ENCODE results near the gene RPH3AL. TPM values are rescaled to one million over a fixed set of nuclear protein-coding genes. Genes with fewer than 3 reads are reported as not detected.

Gene RPH3AL
- total RNA-seq, 2 donors from 2014 or later = 11.7 to 17.8 TPM

- peaks cover 4% of the 10 kb centered on the region for H3K4me1 ChIP-seq (replicated peaks)
- TF ChIP-seq POLR2A (IDR thresholded peaks at IDR 0.05) = no peak
- TF ChIP-seq CTCF (IDR thresholded peaks at IDR 0.05) = no peak
- no peak for TF ChIP-seq POLR2AphosphoS5 (IDR thresholded peaks at IDR 0.05)
- no peak overlapping the region for H3K4me3 ChIP-seq
- no peak for DNase-seq (ENCODE audit: low spot score)
- intact Hi-C loops (cut with DNase I) = no loop called here
- no peaks in the 10 kb centered on the region for H3K36me3 ChIP-seq
- H3K27ac ChIP-seq = no peak overlapping the region
- H3K27me3 ChIP-seq (replicated peaks; ENCODE audit: insufficient read depth) = no peaks in the 10 kb centered on the region
- 73% methylated on average over 11 of the region's 12 CpGs for WGBS
- no peaks in the 10 kb centered on the region for H3K9me3 ChIP-seq
Observed at GRCh38 chr17:178292-179065, 174.1 kb downstream of the RPH3AL start.

- no peak for DNase-seq (ENCODE audit: low spot score)
- TF ChIP-seq CTCF (IDR thresholded peaks at IDR 0.05) (no peak), POLR2A (IDR thresholded peaks at IDR 0.05) (no peak), POLR2AphosphoS5 (IDR thresholded peaks at IDR 0.05) (no peak)
- 85% methylated on average over 6 of the region's 6 CpGs for WGBS
- H3K36me3 ChIP-seq = no peaks in the 10 kb centered on the region
- H3K4me1 ChIP-seq (replicated peaks) = peaks cover 4% of the 10 kb centered on the region
- no peak overlapping the region for H3K27ac ChIP-seq
- intact Hi-C loops (cut with DNase I) = no loop called here
- H3K27me3 ChIP-seq (replicated peaks; ENCODE audit: insufficient read depth) = no peaks in the 10 kb centered on the region
- no peaks in the 10 kb centered on the region for H3K9me3 ChIP-seq
- H3K4me3 ChIP-seq = no peak overlapping the region
Observed at GRCh38 chr17:177762-178161, 174.8 kb downstream of the RPH3AL start.

- no peaks in the 10 kb centered on the region for H3K27me3 ChIP-seq (replicated peaks; ENCODE audit: insufficient read depth)
- peaks cover 4% of the 10 kb centered on the region for H3K4me1 ChIP-seq (replicated peaks)
- intact Hi-C loops (cut with DNase I) = no loop called here
- WGBS = 92% methylated on average over 3 of the region's 3 CpGs
- no peak for DNase-seq (ENCODE audit: low spot score)
- H3K4me3 ChIP-seq = no peak overlapping the region
- H3K36me3 ChIP-seq = no peaks in the 10 kb centered on the region
- H3K9me3 ChIP-seq = no peaks in the 10 kb centered on the region
- TF ChIP-seq POLR2AphosphoS5 (IDR thresholded peaks at IDR 0.05) (no peak), CTCF (IDR thresholded peaks at IDR 0.05) (no peak), POLR2A (IDR thresholded peaks at IDR 0.05) (no peak)
- no peak overlapping the region for H3K27ac ChIP-seq
Observed at GRCh38 chr17:177155-177554, 175.5 kb downstream of the RPH3AL start.

- DNase-seq (ENCODE audit: low spot score) = no peak
- Histone ChIP-seq H3K4me1 (replicated peaks) (no peaks in the 10 kb centered on the region), H3K4me3 (no peak overlapping the region), H3K9me3 (no peaks in the 10 kb centered on the region), H3K27me3 (replicated peaks; ENCODE audit: insufficient read depth) (no peaks in the 10 kb centered on the region), H3K36me3 (no peaks in the 10 kb centered on the region), H3K27ac (no peak overlapping the region)
- TF ChIP-seq POLR2A (IDR thresholded peaks at IDR 0.05) (no peak), POLR2AphosphoS5 (IDR thresholded peaks at IDR 0.05) (no peak), CTCF (IDR thresholded peaks at IDR 0.05) (no peak)
- 85% methylated on average over 9 of the region's 10 CpGs for WGBS
- intact Hi-C loops (cut with DNase I) = no loop called here
Observed at GRCh38 chr17:173166-173911, 179.3 kb downstream of the RPH3AL start.

All from prostate gland (tissue), 2 donors.